Activated B cell treated with CpG ODN at 0.5 μM for 24 hours (primary cell): ENCODE results near the gene MYO16. TPM values are rescaled to one million over a fixed set of nuclear protein-coding genes. Genes with fewer than 3 reads are reported as not detected.

Experiments used
- ATAC-seq: fragments of 200-7000 bp; cut with Tn5 transposase; one replicate; pipeline ENCODE4 v1.10.0; 2021; ENCODE audit warnings: low read depth, mild to moderate bottlenecking, moderate library complexity
- CTCF ChIA-PET: fragments of 350-600 bp; sonication (Branson Sonifier 250); formaldehyde crosslinking; loops from one replicate; lab custom pipeline; 2021; ENCODE audit warnings: antibody characterized with exemption; lab: Charles Lee
- POLR2A ChIA-PET: fragments of 350-600 bp; sonication (Branson Sonifier 250); formaldehyde crosslinking; loops from one replicate; lab custom pipeline; 2021; ENCODE audit warnings: antibody characterized with exemption; lab: Charles Lee
- DNase-seq: peaks from one replicate; pipeline ENCODE4 v3.0.0; 2022
- H3K27ac Mint-ChIP-seq: one replicate; pipeline ENCODE4 v1.8.0; 2020; ENCODE audit warnings: mixed read lengths
- H3K27me3 Mint-ChIP-seq: one replicate; pipeline ENCODE4 v1.8.0; 2021; ENCODE audit warnings: mixed read lengths
- H3K36me3 Mint-ChIP-seq: one replicate; pipeline ENCODE4 v1.8.0; 2021; ENCODE audit warnings: low read depth, mixed read lengths
- H3K4me1 Mint-ChIP-seq: one replicate; pipeline ENCODE4 v1.8.0; 2021; ENCODE audit warnings: mixed read lengths
- H3K4me3 Mint-ChIP-seq: one replicate; pipeline ENCODE4 v1.8.0; 2020; ENCODE audit warnings: mild to moderate bottlenecking, mixed read lengths
- H3K9me3 Mint-ChIP-seq: one replicate; pipeline ENCODE4 v1.8.0; 2020; ENCODE audit warnings: mixed read lengths
- CTCF ChIP-seq: fragments of 200-600 bp; IDR thresholded peaks from one replicate; pipeline ENCODE4 v1.8.0; 2022; ENCODE audit warnings: antibody characterized with exemption, mild to moderate bottlenecking
- intact Hi-C: fragments of 100-400 bp; cut with micrococcal nuclease; formaldehyde crosslinking; loops from one replicate; pipeline ENCODE4 v1.15.1; 2024
- total RNA-seq: library from RNA; stranded (reverse); gene quantifications from 2 replicates; pipeline ENCODE4 v1.2.3, GENCODE V29; 2022

MYO16 gene
- total RNA-seq, 1 donor from 2014 or later = not detected

GRCh38 chr13:108996430-108996829 lies 367.0 kb downstream of the MYO16 start:
- CTCF ChIA-PET = no interaction called here
- Mint-ChIP-seq H3K27ac (no peak overlapping the region), H3K9me3 (no peaks in the 10 kb centered on the region), H3K4me1 (no peaks in the 10 kb centered on the region), H3K4me3 (no peak overlapping the region), H3K36me3 (no peaks in the 10 kb centered on the region), H3K27me3 (no peaks in the 10 kb centered on the region)
- POLR2A ChIA-PET = no interaction called here
- ATAC-seq = no peak
- intact Hi-C loops = no loop called here
- no peak for DNase-seq
- no peak for TF ChIP-seq CTCF

GRCh38 chr13:109000207-109000606 lies 370.8 kb downstream of the MYO16 start:
- DNase-seq = no peak
- CTCF ChIA-PET = no interaction called here

GRCh38 chr13:109002934-109003333 lies 373.5 kb downstream of the MYO16 start:
- CTCF ChIA-PET = no interaction called here

More at GRCh38 chr13:109000207-109000606, 370.8 kb downstream of the MYO16 start:
- Mint-ChIP-seq H3K27me3 (peaks cover 1% of the 10 kb centered on the region), H3K4me3 (no peak overlapping the region), H3K36me3 (no peaks in the 10 kb centered on the region), H3K4me1 (no peaks in the 10 kb centered on the region), H3K27ac (no peak overlapping the region), H3K9me3 (no peaks in the 10 kb centered on the region)
- no peak for TF ChIP-seq CTCF
- POLR2A ChIA-PET = no interaction called here
- no peak for ATAC-seq
- intact Hi-C loops = no loop called here

GRCh38 chr13:109007946-109008345 lies 378.5 kb downstream of the MYO16 start:
- CTCF ChIA-PET = no interaction called here
- intact Hi-C loops = no loop called here
- TF ChIP-seq CTCF = no peak
- H3K27ac Mint-ChIP-seq = no peak overlapping the region
- ATAC-seq (no peak), DNase-seq (no peak)
- H3K4me1 Mint-ChIP-seq = no peaks in the 10 kb centered on the region
- no peaks in the 10 kb centered on the region for H3K36me3 Mint-ChIP-seq
- H3K9me3 Mint-ChIP-seq = no peaks in the 10 kb centered on the region
- peaks cover 1% of the 10 kb centered on the region for H3K27me3 Mint-ChIP-seq
- POLR2A ChIA-PET = no interaction called here
- no peak overlapping the region for H3K4me3 Mint-ChIP-seq

More at GRCh38 chr13:109002934-109003333, 373.5 kb downstream of the MYO16 start:
- no peak for TF ChIP-seq CTCF
- Mint-ChIP-seq H3K4me3 (no peak overlapping the region), H3K4me1 (no peaks in the 10 kb centered on the region), H3K27me3 (peaks cover 1% of the 10 kb centered on the region), H3K27ac (no peak overlapping the region), H3K9me3 (no peaks in the 10 kb centered on the region), H3K36me3 (no peaks in the 10 kb centered on the region)
- DNase-seq (no peak), ATAC-seq (no peak)
- POLR2A ChIA-PET = no interaction called here
- intact Hi-C loops = no loop called here

- H3K27me3 Mint-ChIP-seq = peaks cover 1% of the 10 kb centered on the region
- DNase-seq = no peak
- peaks cover under 1% of the 10 kb centered on the region for H3K9me3 Mint-ChIP-seq
- no peak overlapping the region for H3K27ac Mint-ChIP-seq
- H3K36me3 Mint-ChIP-seq = no peaks in the 10 kb centered on the region
- ChIA-PET CTCF (no interaction called here), POLR2A (no interaction called here)
- intact Hi-C loops = no loop called here
- ATAC-seq = no peak
- TF ChIP-seq CTCF = no peak
- H3K4me3 Mint-ChIP-seq = no peak overlapping the region
- H3K4me1 Mint-ChIP-seq = no peaks in the 10 kb centered on the region
Measured at GRCh38 chr13:109009756-109010155, 380.3 kb downstream of the MYO16 start.
